PFSK-1 (cell line): Measurements from ENCODE around the gene LRRC27.

ENCODE experiments used
- POLR2AphosphoS5 ChIP-seq: IDR thresholded peaks from 2 replicates; pipeline ENCODE4 v1.6.1; 2012; ENCODE audit warnings: low read depth, mild to moderate bottlenecking, control low read depth, low read length, moderate library complexity
- SIN3A ChIP-seq: IDR thresholded peaks from 2 replicates; pipeline ENCODE4 v1.6.1; 2012; ENCODE audit warnings: mild to moderate bottlenecking, low read length, moderate library complexity, borderline replicate concordance; ENCODE audit not compliant: insufficient read depth
- TAF1 ChIP-seq: IDR thresholded peaks from 2 replicates; pipeline ENCODE4 v1.6.1; 2012; ENCODE audit warnings: low read length, control low read depth, borderline replicate concordance; ENCODE audit not compliant: insufficient read depth
- TF ChIP-seq, protein P1 (sequence below), 2 experiments: IDR thresholded peaks; 2 replicates each; pipeline versions ENCODE4 v1.6.1 to v1.8.0; 2011 to 2012; ENCODE audit warnings: low read depth in 2 of 2, low read length in 2 of 2, control low read depth in 1 of 2, inconsistent platforms in 1 of 2, mild to moderate bottlenecking in 1 of 2, moderate library complexity in 1 of 2; ENCODE audit not compliant: insufficient read depth in 1 of 2

GRCh38 chr10:132404911-132405462 is 73.0 kb downstream of the LRRC27 start:
- TF ChIP-seq TAF1 = no peak
- TF ChIP-seq POLR2AphosphoS5 = no peak
- TF ChIP-seq, protein P1, sequence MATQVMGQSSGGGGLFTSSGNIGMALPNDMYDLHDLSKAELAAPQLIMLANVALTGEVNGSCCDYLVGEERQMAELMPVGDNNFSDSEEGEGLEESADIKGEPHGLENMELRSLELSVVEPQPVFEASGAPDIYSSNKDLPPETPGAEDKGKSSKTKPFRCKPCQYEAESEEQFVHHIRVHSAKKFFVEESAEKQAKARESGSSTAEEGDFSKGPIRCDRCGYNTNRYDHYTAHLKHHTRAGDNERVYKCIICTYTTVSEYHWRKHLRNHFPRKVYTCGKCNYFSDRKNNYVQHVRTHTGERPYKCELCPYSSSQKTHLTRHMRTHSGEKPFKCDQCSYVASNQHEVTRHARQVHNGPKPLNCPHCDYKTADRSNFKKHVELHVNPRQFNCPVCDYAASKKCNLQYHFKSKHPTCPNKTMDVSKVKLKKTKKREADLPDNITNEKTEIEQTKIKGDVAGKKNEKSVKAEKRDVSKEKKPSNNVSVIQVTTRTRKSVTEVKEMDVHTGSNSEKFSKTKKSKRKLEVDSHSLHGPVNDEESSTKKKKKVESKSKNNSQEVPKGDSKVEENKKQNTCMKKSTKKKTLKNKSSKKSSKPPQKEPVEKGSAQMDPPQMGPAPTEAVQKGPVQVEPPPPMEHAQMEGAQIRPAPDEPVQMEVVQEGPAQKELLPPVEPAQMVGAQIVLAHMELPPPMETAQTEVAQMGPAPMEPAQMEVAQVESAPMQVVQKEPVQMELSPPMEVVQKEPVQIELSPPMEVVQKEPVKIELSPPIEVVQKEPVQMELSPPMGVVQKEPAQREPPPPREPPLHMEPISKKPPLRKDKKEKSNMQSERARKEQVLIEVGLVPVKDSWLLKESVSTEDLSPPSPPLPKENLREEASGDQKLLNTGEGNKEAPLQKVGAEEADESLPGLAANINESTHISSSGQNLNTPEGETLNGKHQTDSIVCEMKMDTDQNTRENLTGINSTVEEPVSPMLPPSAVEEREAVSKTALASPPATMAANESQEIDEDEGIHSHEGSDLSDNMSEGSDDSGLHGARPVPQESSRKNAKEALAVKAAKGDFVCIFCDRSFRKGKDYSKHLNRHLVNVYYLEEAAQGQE (IDR thresholded peaks at IDR 0.05; ENCODE audit: insufficient read depth in 1 of 2, low read depth in 2 of 2, low read length in 2 of 2) = no peak
- no peak for TF ChIP-seq SIN3A
